Renal cortex interstitium (tissue), 11 donors: Measurements from ENCODE around the gene BCAS2. TPM values are rescaled to one million over a fixed set of nuclear protein-coding genes. Genes with fewer than 3 reads are reported as not detected.
"Not testable (repeated sequence)": the region's sequence is repeated elsewhere in the genome, so short reads cannot be mapped to it uniquely, and the experiment has no call there.

ENCODE experiments used
- DNase-seq, 11 donors: peaks; one replicate each; pipeline ENCODE4 v3.0.0-alpha.2; 2013; ENCODE audit warnings: low read depth in 9 of 11, low spot score in 4 of 11; ENCODE audit errors: extremely low read depth in 1 of 11
- polyA plus RNA-seq, 3 donors: library from polyadenylated mRNA; unstranded; fragments of 120-200 nt; gene quantifications; one replicate each; pipeline ENCODE4 v1.2.1, GENCODE V29; 2013; ENCODE audit not compliant: insufficient read length in 3 of 3

Gene BCAS2
- polyA plus RNA-seq, 3 donors, result 52.4 to 74.3 (median 60.7) TPM

- no peak for DNase-seq
These were observed 5.2 kb upstream of the BCAS2 start for GRCh38 chr1:114586513-114587047.

- DNase-seq, result no peak
These were observed 3.8 kb upstream of the BCAS2 start for GRCh38 chr1:114585231-114585630.

GRCh38 chr1:114574365-114574764 is 7.0 kb downstream of the BCAS2 start:
- DNase-seq, result no peak

- DNase-seq, result no peak
These were observed 17.3 kb downstream of the BCAS2 start for GRCh38 chr1:114564141-114564540.

- not testable (repeated sequence) for DNase-seq
These were observed 18.4 kb downstream of the BCAS2 start for GRCh38 chr1:114562978-114563510.

- no peak for DNase-seq
These were observed 20.1 kb downstream of the BCAS2 start for GRCh38 chr1:114561333-114561732.

GRCh38 chr1:114559356-114559755 is 22.1 kb downstream of the BCAS2 start:
- DNase-seq, result no peak

GRCh38 chr1:114558544-114558943 is 22.9 kb downstream of the BCAS2 start:
- DNase-seq, result no peak

- DNase-seq, result no peak
These were observed 26.8 kb downstream of the BCAS2 start for GRCh38 chr1:114554577-114554976.

- no peak for DNase-seq
These were observed 29.2 kb downstream of the BCAS2 start for GRCh38 chr1:114552106-114552639.

GRCh38 chr1:114551400-114551799 is 30.0 kb downstream of the BCAS2 start:
- DNase-seq, result no peak

GRCh38 chr1:114550336-114550735 is 31.1 kb downstream of the BCAS2 start:
- no peak for DNase-seq

- DNase-seq, result no peak
These were observed 32.3 kb downstream of the BCAS2 start for GRCh38 chr1:114549137-114549536.

- DNase-seq, result no peak
These were observed 34.3 kb downstream of the BCAS2 start for GRCh38 chr1:114547076-114547475.

GRCh38 chr1:114545796-114546195 is 35.6 kb downstream of the BCAS2 start:
- DNase-seq, result no peak

GRCh38 chr1:114545315-114545714 is 36.1 kb downstream of the BCAS2 start:
- DNase-seq, result no peak

- DNase-seq, result no peak
These were observed 40.6 kb downstream of the BCAS2 start for GRCh38 chr1:114540821-114541220.

- DNase-seq, result no peak
These were observed 41.1 kb downstream of the BCAS2 start for GRCh38 chr1:114540272-114540671.

- DNase-seq, result no peak
These were observed 45.4 kb downstream of the BCAS2 start for GRCh38 chr1:114536043-114536442.

GRCh38 chr1:114535401-114535800 is 46.0 kb downstream of the BCAS2 start:
- no peak for DNase-seq

- DNase-seq, result no peak
These were observed 50.3 kb downstream of the BCAS2 start for GRCh38 chr1:114531094-114531493.
